CD4-positive, alpha-beta T cell (primary cell): ENCODE measurements around the gene RPL21. TPM values are rescaled to one million over a fixed set of nuclear protein-coding genes. Genes with fewer than 3 reads are reported as not detected.

Experiments used
- ATAC-seq: fragments of 200-7000 bp; cut with Tn5 transposase; one replicate; pipeline ENCODE4 v1.10.0; 2022; ENCODE audit warnings: mild to moderate bottlenecking; ENCODE audit not compliant: poor library complexity
- CTCF ChIA-PET: fragments of 350-600 bp; sonication (Branson Sonifier 250); formaldehyde crosslinking; loops from one replicate; lab custom pipeline; 2021; ENCODE audit warnings: antibody characterized with exemption, inconsistent platforms; lab: Charles Lee
- POLR2A ChIA-PET: fragments of 350-600 bp; sonication (Branson Sonifier 250); formaldehyde crosslinking; loops from one replicate; lab custom pipeline; 2021; ENCODE audit warnings: antibody characterized with exemption, inconsistent platforms; lab: Charles Lee
- DNase-seq, 14 experiments: peaks; one replicate each; pipeline ENCODE4 v3.0.0-alpha.2; 2013 to 2020; ENCODE audit warnings: mixed read lengths in 2 of 14
- H3K27ac ChIP-seq, 2 donors: one replicate each; pipeline versions ENCODE4 v1.5.1 to v1.7.0; 2013; ENCODE audit warnings: low read length in 2 of 2, low read depth in 1 of 2, mild to moderate bottlenecking in 1 of 2
- H3K27me3 ChIP-seq, 2 experiments: 1 replicate in 1 of 2; 2 replicates in 1 of 2; pipeline versions ENCODE4 v1.6.1 to v1.7.0; 2013; ENCODE audit warnings: low read length in 2 of 2, control low read depth in 1 of 2, mild to moderate bottlenecking in 1 of 2, moderate library complexity in 1 of 2; ENCODE audit not compliant: insufficient read depth in 2 of 2, control insufficient read depth in 1 of 2
- H3K36me3 ChIP-seq: one replicate; pipeline ENCODE4 v1.6.1; 2013; ENCODE audit warnings: low read length, control low read depth; ENCODE audit not compliant: insufficient read depth
- H3K4me1 ChIP-seq: one replicate; pipeline ENCODE4 v1.6.1; 2013; ENCODE audit warnings: low read length, control low read depth; ENCODE audit not compliant: insufficient read depth
- H3K4me3 ChIP-seq: one replicate; pipeline ENCODE4 v1.5.1; 2013; ENCODE audit warnings: mild to moderate bottlenecking, low read length, moderate library complexity
- H3K9me3 ChIP-seq, 2 experiments: 1 replicate in 1 of 2; 2 replicates in 1 of 2; pipeline versions ENCODE4 v1.6.1 to v1.7.0; 2013; ENCODE audit warnings: low read length in 2 of 2, mild to moderate bottlenecking in 2 of 2, control low read depth in 1 of 2, moderate library complexity in 1 of 2; ENCODE audit not compliant: control insufficient read depth in 1 of 2, insufficient read depth in 1 of 2
- H3K27ac Mint-ChIP-seq: one replicate; pipeline ENCODE4 v1.8.0; 2020; ENCODE audit warnings: mixed read lengths
- H3K27me3 Mint-ChIP-seq: one replicate; pipeline ENCODE4 v1.8.0; 2021; ENCODE audit warnings: mixed read lengths
- H3K36me3 Mint-ChIP-seq: one replicate; pipeline ENCODE4 v1.8.0; 2021; ENCODE audit warnings: low read depth, mixed read lengths
- H3K4me1 Mint-ChIP-seq: one replicate; pipeline ENCODE4 v1.8.0; 2021; ENCODE audit warnings: low read depth, mixed read lengths
- H3K4me3 Mint-ChIP-seq: one replicate; pipeline ENCODE4 v1.8.0; 2020; ENCODE audit warnings: mild to moderate bottlenecking, mixed read lengths
- H3K9me3 Mint-ChIP-seq: one replicate; pipeline ENCODE4 v1.8.0; 2020; ENCODE audit warnings: mixed read lengths
- intact Hi-C, 2 experiments: fragments of 100-400 bp; cut with DNase I in 1 of 2; cut with micrococcal nuclease in 1 of 2; formaldehyde crosslinking; loops; one replicate each; pipeline versions ENCODE4 v1.15.1 to v1.9.0; 2023 to 2025; cut with DNase I, micrococcal nuclease
- total RNA-seq, 174 experiments: library from RNA in 2 of 174; stranded (reverse) in 2 of 174; gene quantifications; one replicate each; pipeline ENCODE4 v1.2.3 and lab custom pipeline; 2021 to 2026
- TF ChIP-seq, protein P1 (sequence below): fragments of 200-600 bp; IDR thresholded peaks from one replicate; pipeline ENCODE4 v1.8.0; 2022; ENCODE audit warnings: antibody characterized with exemption, mild to moderate bottlenecking

RPL21 gene
- total RNA-seq, 2 experiments from 2014 or later, result 2,736 to 2,941 TPM

DNA sequence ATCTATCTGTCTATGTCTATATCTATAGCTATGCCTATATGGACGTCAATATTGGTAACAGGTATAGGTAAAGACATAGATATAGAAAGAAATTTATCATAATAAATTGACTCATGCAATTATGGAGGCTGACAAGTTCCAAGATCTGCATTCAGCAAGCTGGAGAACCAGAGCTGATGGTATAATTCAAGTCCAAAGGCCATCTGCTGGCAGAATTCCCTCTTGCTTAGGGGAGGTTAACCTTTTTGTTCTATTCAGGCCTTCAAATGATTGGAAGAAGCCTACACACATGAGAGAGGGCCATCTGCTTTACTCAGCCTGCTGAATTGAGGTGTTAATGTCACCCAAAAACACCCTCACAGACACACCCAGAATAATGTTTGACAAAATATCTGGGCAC, 30.1 kb downstream of the RPL21 start:
- ATAC-seq (no peak), DNase-seq (no peak)
- Histone ChIP-seq H3K9me3 (no peaks in the 10 kb centered on the region), H3K27ac (no peak overlapping the region), H3K4me3 (no peak overlapping the region), H3K4me1 (no peaks in the 10 kb centered on the region), H3K27me3 (no peaks in the 10 kb centered on the region), H3K36me3 (no peaks in the 10 kb centered on the region)
- Mint-ChIP-seq H3K27ac (no peak overlapping the region), H3K36me3 (no peaks in the 10 kb centered on the region), H3K4me3 (no peak overlapping the region), H3K9me3 (no peaks in the 10 kb centered on the region), H3K27me3 (peaks cover 8% of the 10 kb centered on the region), H3K4me1 (no peaks in the 10 kb centered on the region)
- intact Hi-C loops, result no loop called here
- CTCF ChIA-PET, result interaction anchor here (1.3 kb wide), 1 partner anchor 10 kb away, joined by 4 read pairs; the partner anchor contains the start of gene RASL11A
- TF ChIP-seq, protein P1, sequence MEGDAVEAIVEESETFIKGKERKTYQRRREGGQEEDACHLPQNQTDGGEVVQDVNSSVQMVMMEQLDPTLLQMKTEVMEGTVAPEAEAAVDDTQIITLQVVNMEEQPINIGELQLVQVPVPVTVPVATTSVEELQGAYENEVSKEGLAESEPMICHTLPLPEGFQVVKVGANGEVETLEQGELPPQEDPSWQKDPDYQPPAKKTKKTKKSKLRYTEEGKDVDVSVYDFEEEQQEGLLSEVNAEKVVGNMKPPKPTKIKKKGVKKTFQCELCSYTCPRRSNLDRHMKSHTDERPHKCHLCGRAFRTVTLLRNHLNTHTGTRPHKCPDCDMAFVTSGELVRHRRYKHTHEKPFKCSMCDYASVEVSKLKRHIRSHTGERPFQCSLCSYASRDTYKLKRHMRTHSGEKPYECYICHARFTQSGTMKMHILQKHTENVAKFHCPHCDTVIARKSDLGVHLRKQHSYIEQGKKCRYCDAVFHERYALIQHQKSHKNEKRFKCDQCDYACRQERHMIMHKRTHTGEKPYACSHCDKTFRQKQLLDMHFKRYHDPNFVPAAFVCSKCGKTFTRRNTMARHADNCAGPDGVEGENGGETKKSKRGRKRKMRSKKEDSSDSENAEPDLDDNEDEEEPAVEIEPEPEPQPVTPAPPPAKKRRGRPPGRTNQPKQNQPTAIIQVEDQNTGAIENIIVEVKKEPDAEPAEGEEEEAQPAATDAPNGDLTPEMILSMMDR, result no peak
- POLR2A ChIA-PET, result interaction anchor here (0.8 kb wide), 1 partner anchor 276 kb away, joined by 3 read pairs; no protein-coding TSS in a partner anchor

DNA sequence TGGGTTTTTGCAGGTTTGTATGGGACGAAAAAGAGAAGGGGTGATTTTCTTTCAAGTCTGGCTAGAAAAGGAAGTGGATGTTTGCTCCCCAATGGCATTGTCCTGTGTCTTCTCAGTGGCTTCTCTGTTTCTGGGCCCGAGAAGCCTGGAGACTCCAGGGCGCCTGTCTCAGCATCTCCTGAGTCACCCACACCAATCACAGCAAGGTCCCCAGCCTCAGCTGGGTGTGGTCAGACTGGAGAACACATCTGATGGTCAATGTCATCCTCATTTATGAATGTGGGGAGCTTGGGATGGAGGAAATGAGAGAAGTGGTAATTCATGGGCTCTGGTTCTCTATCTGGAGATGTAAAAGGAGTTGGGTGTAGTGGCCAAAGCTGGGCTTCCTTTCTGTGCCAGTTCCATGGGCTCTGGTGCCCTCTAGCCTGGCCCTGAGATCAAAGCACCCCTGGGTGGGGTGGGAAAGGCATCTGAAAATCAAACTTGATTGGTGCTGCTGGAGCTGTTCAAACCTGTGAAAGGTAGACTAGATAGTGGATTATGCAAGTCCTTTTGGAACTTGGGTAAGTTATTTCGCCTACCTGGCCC, 32.6 kb downstream of the RPL21 start:
- ATAC-seq, result no peak
- Histone ChIP-seq H3K36me3 (no peaks in the 10 kb centered on the region), H3K27me3 (no peaks in the 10 kb centered on the region), H3K4me1 (no peaks in the 10 kb centered on the region), H3K4me3 (no peak overlapping the region), H3K27ac (no peak overlapping the region), H3K9me3 (no peaks in the 10 kb centered on the region)
- Mint-ChIP-seq H3K9me3 (no peaks in the 10 kb centered on the region), H3K27ac (no peak overlapping the region), H3K4me3 (no peak overlapping the region), H3K27me3 (no peaks in the 10 kb centered on the region), H3K36me3 (no peaks in the 10 kb centered on the region), H3K4me1 (no peaks in the 10 kb centered on the region)
- intact Hi-C loops, result no loop called here
- TF ChIP-seq, protein P1, result no peak
- ChIA-PET CTCF (interaction anchor here (1.3 kb wide), 1 partner anchor 298 kb away, joined by 4 read pairs; no protein-coding TSS in a partner anchor), POLR2A (no interaction called here)
- DNase-seq, result peak in 3 of 14 experiments; percentile 8 to 29 (median 19)

- H3K27me3 ChIP-seq, result no peaks in the 10 kb centered on the region
- H3K4me3 Mint-ChIP-seq, result no peak overlapping the region
- no peaks in the 10 kb centered on the region for H3K36me3 Mint-ChIP-seq
- intact Hi-C loops, result no loop called here
- H3K27ac ChIP-seq, result no peak overlapping the region
- no peaks in the 10 kb centered on the region for H3K9me3 ChIP-seq
- peaks cover 6% of the 10 kb centered on the region for H3K4me1 Mint-ChIP-seq
- no peak overlapping the region for H3K27ac Mint-ChIP-seq
- POLR2A ChIA-PET, result no interaction called here
- CTCF ChIA-PET, result no interaction called here
- H3K4me3 ChIP-seq, result no peak overlapping the region
- no peaks in the 10 kb centered on the region for H3K9me3 Mint-ChIP-seq
- H3K36me3 ChIP-seq, result no peaks in the 10 kb centered on the region
- DNase-seq (no peak), ATAC-seq (no peak)
- no peaks in the 10 kb centered on the region for H3K27me3 Mint-ChIP-seq
- H3K4me1 ChIP-seq, result peaks cover 11% of the 10 kb centered on the region
- TF ChIP-seq, protein P1, result no peak
These were observed 37.0 kb downstream of the RPL21 start for GRCh38 chr13:27288392-27288791.
